HepG2 (cell line): ENCODE data around the gene GALNT11. TPM values are rescaled to one million over a fixed set of nuclear protein-coding genes. Genes with fewer than 3 reads are reported as not detected.
A peak's percentile ranks its signal among the peaks of the same experiment; 100 is the strongest.

Experiments
- ATAC-seq: fragments of 200-7000 bp; cut with Tn5 transposase; 3 replicates; pipeline ENCODE4 v1.9.1; 2020; ENCODE audit warnings: mild to moderate bottlenecking, moderate library complexity
- BruUV-seq: library from RNA; stranded (reverse); fragments of 400-500 nt; replicated peaks from 2 replicates; lab custom pipeline; 2021; lab: Mats Ljungman, UMichigan
- CTCF ChIA-PET: fragments of 300-600 bp; formaldehyde crosslinking; extraction: SDS; loops from one replicate; lab custom pipeline; 2021; ENCODE audit warnings: low total read pairs, inconsistent platforms, low intra/inter-chr PET ratio; lab: Yijun Ruan, JAX
- POLR2A ChIA-PET: fragments of 350-600 bp; sonication (Branson Sonifier 250); formaldehyde crosslinking; loops from one replicate; lab custom pipeline; 2020; ENCODE audit warnings: antibody characterized with exemption, inconsistent platforms; lab: Yijun Ruan, JAX
- DNase-seq: peaks from one replicate; pipeline ENCODE4 v3.0.0-alpha.2; 2015; ENCODE audit warnings: low spot score
- FAIRE-seq: peaks from 3 replicates; lab custom pipeline; 2011; peaks lifted over from hg19 to GRCh38; lab: Jason Lieb, UNC
- H2AFZ ChIP-seq: one replicate; pipeline ENCODE4 v1.6.1; 2011; ENCODE audit warnings: low read length, inconsistent platforms
- H3K27ac ChIP-seq: fragments of 300-600 bp; 3 replicates; pipeline ENCODE4 v1.8.0; 2011; ENCODE audit warnings: mixed run types, mild to moderate bottlenecking, mixed read lengths, low read length, inconsistent platforms; ENCODE audit not compliant: insufficient read depth; ENCODE audit errors: extremely low read length
- H3K27me3 ChIP-seq, 2 experiments: fragments of 200-600 bp in 1 of 2; 2 replicates in 1 of 2; 3 replicates in 1 of 2; pipeline versions ENCODE4 v1.6.0 to v1.8.0; 2011; ENCODE audit warnings: low read length in 2 of 2, mild to moderate bottlenecking in 2 of 2, moderate library complexity in 2 of 2, inconsistent platforms in 1 of 2; ENCODE audit not compliant: insufficient read depth in 2 of 2, control insufficient read depth in 1 of 2
- H3K36me3 ChIP-seq, 2 experiments: fragments of 200-600 bp in 1 of 2; replicated peaks in 1 of 2; 2 replicates in 1 of 2; 3 replicates in 1 of 2; pipeline versions ENCODE4 v1.5.1 to v1.8.0; 2011; ENCODE audit warnings: low read length in 2 of 2, inconsistent platforms in 1 of 2; ENCODE audit not compliant: insufficient read depth in 2 of 2, control insufficient read depth in 1 of 2
- H3K4me1 ChIP-seq: 2 replicates; pipeline ENCODE4 v1.5.1; 2012; ENCODE audit warnings: low read length, inconsistent platforms; ENCODE audit not compliant: insufficient read depth
- H3K4me2 ChIP-seq: 2 replicates; pipeline ENCODE4 v1.6.0; 2011; ENCODE audit warnings: low read depth, low read length, inconsistent platforms
- H3K4me3 ChIP-seq, 3 experiments: fragments of 200-600 bp in 1 of 3; sonication (generic), shearing (Covaris generic) in 1 of 3; replicated peaks in 1 of 3; 2 replicates each; pipeline ENCODE4 v1.5.1; 2011 to 2016; ENCODE audit warnings: low read length in 3 of 3, inconsistent platforms in 2 of 3, low read depth in 2 of 3, mild to moderate bottlenecking in 2 of 3, control low read depth in 1 of 3, mixed read lengths in 1 of 3; ENCODE audit not compliant: insufficient read depth in 1 of 3
- H3K79me2 ChIP-seq: one replicate; pipeline ENCODE4 v1.6.1; 2011; ENCODE audit warnings: low read length, inconsistent platforms; ENCODE audit not compliant: insufficient read depth
- H3K9ac ChIP-seq: 2 replicates; pipeline ENCODE4 v1.6.0; 2011; ENCODE audit warnings: mild to moderate bottlenecking, low read depth, low read length, inconsistent platforms; ENCODE audit not compliant: insufficient read depth
- H3K9me3 ChIP-seq: 2 replicates; pipeline ENCODE4 v1.5.1; 2012; ENCODE audit warnings: mild to moderate bottlenecking, low read length
- H4K20me1 ChIP-seq: 2 replicates; pipeline ENCODE4 v1.6.0; 2011; ENCODE audit warnings: inconsistent platforms, mild to moderate bottlenecking, low read length, moderate library complexity; ENCODE audit not compliant: insufficient read depth
- CREB1 ChIP-seq, 2 experiments: fragments of 450-650 bp in 1 of 2; IDR thresholded peaks; 2 replicates each; pipeline ENCODE4 v1.6.1; 2016 to 2017; ENCODE audit warnings: control low read depth in 1 of 2, mild to moderate bottlenecking in 1 of 2, missing compliant biosample characterization in 1 of 2, missing genetic modification characterization in 1 of 2
- HMGA1 ChIP-seq: sonication (generic); formaldehyde crosslinking; conservative IDR thresholded peaks from 2 replicates; pipeline ENCODE4 v1.4.0; 2020; ENCODE audit warnings: missing genetic modification reagents
- ZFP62 ChIP-seq: sonication (generic); formaldehyde crosslinking; IDR thresholded peaks from 2 replicates; pipeline ENCODE4 v1.4.0; 2020; ENCODE audit warnings: missing genetic modification reagents
- ZNF256 ChIP-seq: sonication (generic); formaldehyde crosslinking; conservative IDR thresholded peaks from 2 replicates; pipeline ENCODE4 v1.4.0; 2020; ENCODE audit warnings: missing genetic modification reagents
- ZNF607 ChIP-seq: sonication (generic); formaldehyde crosslinking; IDR thresholded peaks from 2 replicates; pipeline ENCODE4 v1.5.1; 2020; ENCODE audit warnings: missing genetic modification reagents, mild to moderate bottlenecking, borderline replicate concordance
- ZNF644 ChIP-seq: IDR thresholded peaks from 2 replicates; pipeline ENCODE4 v1.6.1; 2016; ENCODE audit warnings: low read depth
- ZNF747 ChIP-seq: sonication (generic); formaldehyde crosslinking; IDR thresholded peaks from 2 replicates; pipeline ENCODE4 v1.8.1; 2023; ENCODE audit warnings: missing genetic modification reagents, mild to moderate bottlenecking, borderline replicate concordance
- WGBS: methylation state at CpG from one replicate; pipeline ENCODE4 v1.1.6; 2017; ENCODE audit warnings: low lambda C conversion rate; 5-methylcytosine and 5-hydroxymethylcytosine counted together
- in situ Hi-C: cut with HindIII; loops from 2 replicates; pipeline ENCODE4 v1.10.0; 2017; ENCODE audit warnings: low pct_unique_long_range_greater_than_20kb; ENCODE audit not compliant: extremely low pct_ligation_motif_present
- intact Hi-C: fragments of 100-400 bp; cut with micrococcal nuclease; formaldehyde crosslinking; loops from one replicate; pipeline ENCODE4 v1.10.0; 2022; ENCODE audit not compliant: unreplicated experiment
- polyA plus RNA-seq, 8 experiments: library from polyadenylated mRNA; depleted of rRNA in 3 of 8; stranded (reverse) in 7 of 8; unstranded in 1 of 8; fragments of >200 nt; fragmentation: Illumina TruSeq in 4 of 8; extraction: Trizol in 4 of 8; gene quantifications; 2 replicates each; pipeline versions ENCODE4 v1.2.1 to v1.2.3, GENCODE V29; 2011 to 2016; ENCODE audit warnings: low read depth in 4 of 8, missing spikeins in 1 of 8, mixed read lengths in 1 of 8; ENCODE audit not compliant: insufficient read depth in 1 of 8
- total RNA-seq, 5 experiments: library from RNA; depleted of rRNA; stranded (reverse); fragments of >200 nt; fragmentation: Illumina TruSeq; extraction: Trizol; gene quantifications; 2 replicates each; pipeline ENCODE4 v1.2.3, GENCODE V29; 2016; ENCODE audit warnings: low read depth in 1 of 5
- TF ChIP-seq, protein P1 (sequence below): sonication (generic); formaldehyde crosslinking; IDR thresholded peaks from 2 replicates; pipeline ENCODE4 v1.8.0; 2022; ENCODE audit warnings: missing genetic modification reagents, mild to moderate bottlenecking, borderline replicate concordance
- TF ChIP-seq, protein P2 (sequence below): sonication (generic); formaldehyde crosslinking; IDR thresholded peaks from 2 replicates; pipeline ENCODE4 v1.4.0; 2020; ENCODE audit warnings: missing genetic modification reagents

The GALNT11 gene
- total and polyA plus RNA-seq, 2 of the 13 experiments (the other 11 are each of a cell fraction or from before 2014, with no cell fraction given) = 9.3 to 16.3 TPM

DNA sequence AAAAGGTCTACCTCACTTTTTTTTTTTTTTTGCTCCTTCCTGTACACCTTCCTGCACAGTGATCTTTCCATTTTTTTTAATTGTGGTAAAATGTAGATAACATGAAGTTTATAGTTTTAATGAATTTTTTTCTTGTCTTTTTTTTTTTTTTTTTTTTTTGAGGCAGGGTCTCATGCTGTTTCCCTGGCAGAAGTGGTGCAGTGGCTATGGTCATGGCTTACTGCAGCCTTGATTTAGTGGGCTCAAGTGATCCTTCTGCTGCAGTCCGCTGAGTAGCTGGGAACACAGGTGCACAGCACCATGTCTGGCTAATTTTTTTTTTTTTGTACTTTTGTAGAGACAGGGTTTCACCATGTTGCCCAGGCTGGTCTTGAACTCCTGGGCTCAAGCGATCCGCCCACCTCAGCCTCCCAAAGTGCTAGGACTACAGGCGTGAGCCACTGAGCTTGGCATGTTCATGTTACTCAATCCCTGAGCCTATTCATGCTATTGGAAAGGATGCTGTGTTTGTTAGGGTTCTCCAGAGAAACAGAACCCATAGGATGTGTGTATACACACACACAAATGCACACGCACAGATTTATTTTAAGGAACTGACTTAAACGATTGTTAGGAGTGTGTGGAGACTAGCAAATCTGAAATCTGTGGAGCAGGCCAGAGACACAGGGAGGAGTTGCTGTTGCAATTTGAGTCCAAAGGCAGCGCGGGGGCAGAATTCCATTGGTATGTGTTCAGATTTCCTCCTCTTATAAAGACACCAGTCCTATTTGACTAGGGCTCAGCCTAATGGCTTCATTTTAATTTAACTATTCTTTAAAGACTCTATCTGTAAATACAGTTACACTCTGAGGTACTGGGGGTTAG lies 29.1 kb downstream of the GALNT11 start (continued):
- TF ChIP-seq, protein P1, sequence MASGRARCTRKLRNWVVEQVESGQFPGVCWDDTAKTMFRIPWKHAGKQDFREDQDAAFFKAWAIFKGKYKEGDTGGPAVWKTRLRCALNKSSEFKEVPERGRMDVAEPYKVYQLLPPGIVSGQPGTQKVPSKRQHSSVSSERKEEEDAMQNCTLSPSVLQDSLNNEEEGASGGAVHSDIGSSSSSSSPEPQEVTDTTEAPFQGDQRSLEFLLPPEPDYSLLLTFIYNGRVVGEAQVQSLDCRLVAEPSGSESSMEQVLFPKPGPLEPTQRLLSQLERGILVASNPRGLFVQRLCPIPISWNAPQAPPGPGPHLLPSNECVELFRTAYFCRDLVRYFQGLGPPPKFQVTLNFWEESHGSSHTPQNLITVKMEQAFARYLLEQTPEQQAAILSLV (CRISPR knock-in tag) = no peak
- TF ChIP-seq ZNF607 (CRISPR knock-in tag) = no peak
- TF ChIP-seq, protein P2, sequence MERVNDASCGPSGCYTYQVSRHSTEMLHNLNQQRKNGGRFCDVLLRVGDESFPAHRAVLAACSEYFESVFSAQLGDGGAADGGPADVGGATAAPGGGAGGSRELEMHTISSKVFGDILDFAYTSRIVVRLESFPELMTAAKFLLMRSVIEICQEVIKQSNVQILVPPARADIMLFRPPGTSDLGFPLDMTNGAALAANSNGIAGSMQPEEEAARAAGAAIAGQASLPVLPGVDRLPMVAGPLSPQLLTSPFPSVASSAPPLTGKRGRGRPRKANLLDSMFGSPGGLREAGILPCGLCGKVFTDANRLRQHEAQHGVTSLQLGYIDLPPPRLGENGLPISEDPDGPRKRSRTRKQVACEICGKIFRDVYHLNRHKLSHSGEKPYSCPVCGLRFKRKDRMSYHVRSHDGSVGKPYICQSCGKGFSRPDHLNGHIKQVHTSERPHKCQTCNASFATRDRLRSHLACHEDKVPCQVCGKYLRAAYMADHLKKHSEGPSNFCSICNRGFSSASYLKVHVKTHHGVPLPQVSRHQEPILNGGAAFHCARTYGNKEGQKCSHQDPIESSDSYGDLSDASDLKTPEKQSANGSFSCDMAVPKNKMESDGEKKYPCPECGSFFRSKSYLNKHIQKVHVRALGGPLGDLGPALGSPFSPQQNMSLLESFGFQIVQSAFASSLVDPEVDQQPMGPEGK (CRISPR knock-in tag) = 0 out of 2 replicates have a peak, but pooled peaks have one; percentile 11
- no peak for TF ChIP-seq HMGA1 (CRISPR knock-in tag)
- no peak for TF ChIP-seq CREB1 (IDR thresholded peaks at IDR 0.05)
- TF ChIP-seq CREB1 (CRISPR knock-in tag; IDR thresholded peaks at IDR 0.05) = no peak

DNA sequence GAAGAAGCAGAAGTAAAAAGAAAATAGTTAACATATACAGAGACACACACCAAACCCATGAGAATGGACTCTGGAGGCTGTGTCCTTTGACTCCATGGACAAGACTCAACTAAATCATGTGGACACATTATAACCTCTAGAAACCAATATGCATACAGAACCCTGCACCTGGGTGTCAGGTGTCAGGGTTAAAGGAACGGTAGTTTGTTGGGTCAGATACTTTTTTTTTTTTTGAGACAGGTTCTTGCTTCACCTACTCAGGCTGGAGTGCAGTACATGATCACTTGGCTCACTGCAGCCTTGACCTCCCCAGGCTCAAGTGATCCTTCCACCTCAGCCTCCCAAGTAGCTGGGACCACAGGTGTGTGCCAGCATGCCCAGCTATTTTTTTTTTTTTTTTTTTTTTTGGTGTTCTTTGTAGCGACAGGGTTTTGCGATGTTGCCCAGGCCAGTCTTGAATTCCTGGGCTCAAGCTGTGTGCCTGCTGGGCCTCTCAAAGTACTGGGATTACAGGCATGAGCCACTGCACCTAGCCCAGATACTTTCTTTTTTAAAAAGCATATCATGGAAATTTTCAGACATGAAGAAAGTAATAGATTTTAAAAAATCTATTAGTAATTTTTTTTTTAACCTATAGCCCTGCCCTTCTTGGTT lies 31.3 kb downstream of the GALNT11 start:
- in situ Hi-C loops = no loop called here
- no peaks in the 10 kb centered on the region for H3K79me2 ChIP-seq
- TF ChIP-seq ZNF644 (CRISPR knock-in tag) = no peak
- TF ChIP-seq ZNF747 (CRISPR knock-in tag) = no peak
- no peak for TF ChIP-seq ZNF256
- TF ChIP-seq ZFP62 (CRISPR knock-in tag) = no peak
- TF ChIP-seq, all 625 proteins: peak for 0
- BruUV-seq = no TSS peak
- H2AFZ ChIP-seq = no peak overlapping the region
- 76% methylated on average over 3 of the region's 3 CpGs for WGBS
- DNase-seq (no peak), ATAC-seq (no peak), FAIRE-seq (no peak)
- no peaks in the 10 kb centered on the region for H3K36me3 ChIP-seq
- ChIA-PET CTCF (no interaction called here), POLR2A (no interaction called here)
- H3K9me3 ChIP-seq = no peaks in the 10 kb centered on the region
- H3K9ac ChIP-seq = no peak overlapping the region
- no peak overlapping the region for H3K27ac ChIP-seq
- peaks cover 10% of the 10 kb centered on the region for H3K4me1 ChIP-seq
- no peaks in the 10 kb centered on the region for H4K20me1 ChIP-seq
- H3K4me2 ChIP-seq = no peak overlapping the region
- no peaks in the 10 kb centered on the region for H3K27me3 ChIP-seq
- intact Hi-C loops = no loop called here
- no peak overlapping the region for H3K4me3 ChIP-seq
